Panc1 (cell line): ENCODE data around the gene OSTC.

ENCODE experiments used
- CTCF ChIP-seq: fragments of 450-650 bp; IDR thresholded peaks from 2 replicates; pipeline ENCODE4 v1.5.1; 2017; ENCODE audit warnings: mild to moderate bottlenecking
- POLR2AphosphoS5 ChIP-seq: IDR thresholded peaks from 2 replicates; pipeline ENCODE4 v1.6.1; 2012; ENCODE audit warnings: mild to moderate bottlenecking, low read depth, low read length, moderate library complexity
- SIN3A ChIP-seq: IDR thresholded peaks from 2 replicates; pipeline ENCODE4 v1.6.1; 2012; ENCODE audit warnings: low read depth, mild to moderate bottlenecking, low read length, moderate library complexity, borderline replicate concordance; ENCODE audit not compliant: insufficient read depth
- TCF7L2 ChIP-seq: IDR thresholded peaks from 2 replicates; pipeline ENCODE4 v1.6.1; 2011; ENCODE audit warnings: mild to moderate bottlenecking, low read depth, low read length, inconsistent platforms

- TF ChIP-seq CTCF = no peak
- no peak for TF ChIP-seq TCF7L2
- no peak for TF ChIP-seq POLR2AphosphoS5
- TF ChIP-seq SIN3A = no peak
Observed at GRCh38 chr4:108714880-108715279, 64.5 kb downstream of the OSTC start.
